Mesenchymal stem cell (in vitro differentiated cells and primary cell): Measurements from ENCODE around the gene ITFG1.

ENCODE experiments used
- DNase-seq: peaks from one replicate; pipeline ENCODE4 v3.0.0-alpha.2; 2013
- H2AFZ ChIP-seq: one replicate; pipeline ENCODE4 v1.6.1; 2013; ENCODE audit warnings: low read depth, mild to moderate bottlenecking, control low read depth, inconsistent platforms, low read length, moderate library complexity
- H2AK5ac ChIP-seq: 2 replicates; pipeline ENCODE4 v1.6.1; 2013; ENCODE audit warnings: low read length, moderate library complexity, mild to moderate bottlenecking, inconsistent platforms; ENCODE audit not compliant: severe bottlenecking
- H2BK120ac ChIP-seq: one replicate; pipeline ENCODE4 v1.6.1; 2013; ENCODE audit warnings: low read depth, mild to moderate bottlenecking, inconsistent platforms, low read length, moderate library complexity
- H2BK12ac ChIP-seq, 2 experiments: one replicate each; pipeline ENCODE4 v1.6.1; 2013; ENCODE audit warnings: inconsistent platforms in 2 of 2, low read length in 2 of 2, mild to moderate bottlenecking in 2 of 2, moderate library complexity in 2 of 2, control low read depth in 1 of 2
- H2BK15ac ChIP-seq: one replicate; pipeline ENCODE4 v1.6.1; 2013; ENCODE audit warnings: mild to moderate bottlenecking, low read depth, inconsistent platforms; ENCODE audit not compliant: poor library complexity, severe bottlenecking
- H2BK5ac ChIP-seq: 2 replicates; pipeline ENCODE4 v1.6.1; 2013; ENCODE audit warnings: low read depth, mild to moderate bottlenecking, low read length, control low read depth, inconsistent platforms; ENCODE audit not compliant: poor library complexity, severe bottlenecking
- H3K14ac ChIP-seq, 2 experiments: one replicate each; pipeline ENCODE4 v1.6.1; 2013; ENCODE audit warnings: inconsistent platforms in 2 of 2, low read length in 2 of 2, control low read depth in 1 of 2, mild to moderate bottlenecking in 1 of 2, moderate library complexity in 1 of 2
- H3K18ac ChIP-seq, 2 experiments: one replicate each; pipeline ENCODE4 v1.6.1; 2013; ENCODE audit warnings: inconsistent platforms in 2 of 2, low read length in 2 of 2, control low read depth in 1 of 2, low read depth in 1 of 2, mild to moderate bottlenecking in 1 of 2
- H3K23ac ChIP-seq, 2 experiments: one replicate each; pipeline ENCODE4 v1.6.1; 2013; ENCODE audit warnings: inconsistent platforms in 2 of 2, low read length in 2 of 2, mild to moderate bottlenecking in 2 of 2, moderate library complexity in 2 of 2, control low read depth in 1 of 2
- H3K27ac ChIP-seq: 2 replicates; pipeline ENCODE4 v1.5.1; 2013; ENCODE audit warnings: mild to moderate bottlenecking, moderate library complexity, low read length, control low read depth, inconsistent platforms; ENCODE audit not compliant: poor library complexity, severe bottlenecking
- H3K27me3 ChIP-seq, 2 experiments: 2 replicates each; pipeline versions ENCODE4 v1.6.1 to v1.7.0; 2013; ENCODE audit warnings: low read length in 2 of 2, mild to moderate bottlenecking in 2 of 2, moderate library complexity in 2 of 2, control low read depth in 1 of 2, inconsistent platforms in 1 of 2; ENCODE audit not compliant: control insufficient read depth in 1 of 2, insufficient read depth in 1 of 2
- H3K36me3 ChIP-seq, 2 experiments: 2 replicates each; pipeline versions ENCODE4 v1.6.1 to v1.7.0; 2013; ENCODE audit warnings: low read length in 2 of 2, control low read depth in 1 of 2, inconsistent platforms in 1 of 2, low read depth in 1 of 2, mild to moderate bottlenecking in 1 of 2; ENCODE audit not compliant: insufficient read depth in 2 of 2, control insufficient read depth in 1 of 2
- H3K4ac ChIP-seq, 2 experiments: one replicate each; pipeline ENCODE4 v1.6.1; 2013; ENCODE audit warnings: inconsistent platforms in 2 of 2, low read length in 2 of 2, mild to moderate bottlenecking in 2 of 2, moderate library complexity in 2 of 2, control low read depth in 1 of 2, low read depth in 1 of 2
- H3K4me1 ChIP-seq: 2 replicates; pipeline ENCODE4 v1.6.1; 2013; ENCODE audit warnings: low read depth, low read length, control low read depth; ENCODE audit not compliant: control insufficient read depth, insufficient read depth
- H3K4me2 ChIP-seq: 2 replicates; pipeline ENCODE4 v1.6.1; 2013; ENCODE audit warnings: low read length, mild to moderate bottlenecking, inconsistent platforms; ENCODE audit not compliant: poor library complexity, severe bottlenecking
- H3K4me3 ChIP-seq, 2 experiments: 2 replicates each; pipeline versions ENCODE4 v1.5.1 to v1.7.0; 2013; ENCODE audit warnings: low read length in 2 of 2, mild to moderate bottlenecking in 2 of 2, control low read depth in 1 of 2, low read depth in 1 of 2; ENCODE audit not compliant: insufficient read depth in 1 of 2
- H3K79me1 ChIP-seq: replicated peaks from 2 replicates; pipeline ENCODE4 v1.6.1; 2013; ENCODE audit warnings: mild to moderate bottlenecking, control low read depth, low read length, inconsistent platforms; ENCODE audit not compliant: poor library complexity, severe bottlenecking
- H3K9ac ChIP-seq: 2 replicates; pipeline ENCODE4 v1.7.0; 2013; ENCODE audit warnings: mild to moderate bottlenecking, low read length, moderate library complexity
- H3K9me3 ChIP-seq: 2 replicates; pipeline ENCODE4 v1.7.0; 2013; ENCODE audit warnings: mild to moderate bottlenecking, low read length; ENCODE audit not compliant: control insufficient read depth
- H4K8ac ChIP-seq: one replicate; pipeline ENCODE4 v1.6.1; 2013; ENCODE audit warnings: inconsistent platforms, mild to moderate bottlenecking, low read length, moderate library complexity
- H4K91ac ChIP-seq: one replicate; pipeline ENCODE4 v1.6.1; 2013; ENCODE audit warnings: mild to moderate bottlenecking, low read length, inconsistent platforms
- WGBS: methylation state at CpG from one replicate; pipeline ENCODE4 v1.1.7; 2013; ENCODE audit warnings: mixed read lengths; 5-methylcytosine and 5-hydroxymethylcytosine counted together

ITFG1 gene

GRCh38 chr16:47424846-47425245 lies 36.0 kb downstream of the ITFG1 start:
- no peak overlapping the region for H2AFZ ChIP-seq
- no peak overlapping the region for H3K4ac ChIP-seq
- H2BK12ac ChIP-seq: no peak overlapping the region
- H3K27me3 ChIP-seq: no peaks in the 10 kb centered on the region
- H3K27ac ChIP-seq: no peak overlapping the region
- no peak overlapping the region for H4K8ac ChIP-seq
- H2BK5ac ChIP-seq: no peak overlapping the region
- no peak overlapping the region for H2BK15ac ChIP-seq
- H2AK5ac ChIP-seq: no peak overlapping the region
- 95% methylated on average over 13 of the region's 13 CpGs for WGBS
- peaks cover 1% of the 10 kb centered on the region for H3K79me1 ChIP-seq
- no peak overlapping the region for H3K23ac ChIP-seq
- no peak overlapping the region for H3K4me2 ChIP-seq
- H2BK120ac ChIP-seq: no peak overlapping the region
- H3K18ac ChIP-seq: no peak overlapping the region
- H4K91ac ChIP-seq: no peak overlapping the region
- H3K36me3 ChIP-seq: peaks cover 22 to 57% of the 10 kb centered on the region in 2 experiments
- no peak overlapping the region for H3K14ac ChIP-seq
- H3K4me1 ChIP-seq: no peaks in the 10 kb centered on the region
- no peak overlapping the region for H3K9ac ChIP-seq
- no peak overlapping the region for H3K4me3 ChIP-seq
- no peak for DNase-seq
- H3K9me3 ChIP-seq: no peaks in the 10 kb centered on the region

- H3K18ac ChIP-seq: no peak overlapping the region
- H3K4me2 ChIP-seq: no peak overlapping the region
- H2AFZ ChIP-seq: no peak overlapping the region
- no peaks in the 10 kb centered on the region for H3K27me3 ChIP-seq
- H2AK5ac ChIP-seq: no peak overlapping the region
- H3K4me3 ChIP-seq: no peak overlapping the region
- no peak overlapping the region for H2BK5ac ChIP-seq
- no peak overlapping the region for H4K8ac ChIP-seq
- H3K23ac ChIP-seq: no peak overlapping the region
- no peak overlapping the region for H3K9ac ChIP-seq
- H3K27ac ChIP-seq: no peak overlapping the region
- no peaks in the 10 kb centered on the region for H3K9me3 ChIP-seq
- no peak overlapping the region for H3K14ac ChIP-seq
- peaks cover 3% of the 10 kb centered on the region for H3K79me1 ChIP-seq
- peaks cover 2% of the 10 kb centered on the region for H3K4me1 ChIP-seq
- H4K91ac ChIP-seq: no peak overlapping the region
- no peak overlapping the region for H2BK120ac ChIP-seq
- H2BK15ac ChIP-seq: no peak overlapping the region
- no peak overlapping the region for H2BK12ac ChIP-seq
- H3K36me3 ChIP-seq: peaks cover 2 to 17% of the 10 kb centered on the region in 2 experiments
- WGBS: 100% methylated on average over 1 of the region's 1 CpG
- no peak for DNase-seq
- H3K4ac ChIP-seq: no peak overlapping the region
Observed at GRCh38 chr16:47416869-47417268, 44.0 kb downstream of the ITFG1 start.

- H2AFZ ChIP-seq: no peak overlapping the region
- 67% methylated on average over 1 of the region's 1 CpG for WGBS
Observed at GRCh38 chr16:47413041-47413440, 47.8 kb downstream of the ITFG1 start.

GRCh38 chr16:47408491-47408890 lies 52.4 kb downstream of the ITFG1 start:
- Histone ChIP-seq H2BK12ac (no peak overlapping the region), H3K4me1 (peaks cover 1% of the 10 kb centered on the region), H4K91ac (no peak overlapping the region), H3K4me2 (no peak overlapping the region), H2AFZ (no peak overlapping the region), H2BK15ac (no peak overlapping the region), H3K9ac (no peak overlapping the region), H3K27me3 (no peaks in the 10 kb centered on the region), H2BK120ac (no peak overlapping the region), H3K23ac (no peak overlapping the region), H2AK5ac (no peak overlapping the region), H3K36me3 (peaks cover 15 to 20% of the 10 kb centered on the region in 2 experiments), H3K18ac (no peak overlapping the region), H3K4me3 (no peak overlapping the region), H3K27ac (no peak overlapping the region), H4K8ac (no peak overlapping the region), H3K79me1 (peaks cover 17% of the 10 kb centered on the region), H3K14ac (no peak overlapping the region), H2BK5ac (no peak overlapping the region), H3K4ac (no peak overlapping the region), H3K9me3 (no peaks in the 10 kb centered on the region)
- 67% methylated on average over 1 of the region's 3 CpGs for WGBS
- no peak for DNase-seq

More at GRCh38 chr16:47413041-47413440, 47.8 kb downstream of the ITFG1 start:
- H3K18ac ChIP-seq: no peak overlapping the region
- no peaks in the 10 kb centered on the region for H3K27me3 ChIP-seq
- H3K27ac ChIP-seq: no peak overlapping the region
- peaks cover 2% of the 10 kb centered on the region for H3K4me1 ChIP-seq
- H3K79me1 ChIP-seq: peaks cover 18% of the 10 kb centered on the region
- H3K14ac ChIP-seq: no peak overlapping the region
- DNase-seq: no peak
- H3K9me3 ChIP-seq: no peaks in the 10 kb centered on the region
- H2BK15ac ChIP-seq: no peak overlapping the region
- H4K8ac ChIP-seq: no peak overlapping the region
- no peak overlapping the region for H3K23ac ChIP-seq
- no peak overlapping the region for H3K4me3 ChIP-seq
- no peak overlapping the region for H2BK12ac ChIP-seq
- no peak overlapping the region for H3K9ac ChIP-seq
- no peak overlapping the region for H3K4me2 ChIP-seq
- no peak overlapping the region for H4K91ac ChIP-seq
- peaks cover 11 to 22% of the 10 kb centered on the region in 2 experiments for H3K36me3 ChIP-seq
- no peak overlapping the region for H2BK120ac ChIP-seq
- no peak overlapping the region for H3K4ac ChIP-seq
- H2BK5ac ChIP-seq: no peak overlapping the region
- no peak overlapping the region for H2AK5ac ChIP-seq
